ENCODE results near the gene LRP3. TPM values are rescaled to one million over a fixed set of nuclear protein-coding genes. Genes with fewer than 3 reads are reported as not detected.
"Not testable (repeated sequence)": the region's sequence is repeated elsewhere in the genome, so short reads cannot be mapped to it uniquely, and the experiment has no call there.

The LRP3 gene
- total and polyA plus RNA-seq, 12 donors, result 1.4 to 92.8 (median 52.2) TPM

DNA sequence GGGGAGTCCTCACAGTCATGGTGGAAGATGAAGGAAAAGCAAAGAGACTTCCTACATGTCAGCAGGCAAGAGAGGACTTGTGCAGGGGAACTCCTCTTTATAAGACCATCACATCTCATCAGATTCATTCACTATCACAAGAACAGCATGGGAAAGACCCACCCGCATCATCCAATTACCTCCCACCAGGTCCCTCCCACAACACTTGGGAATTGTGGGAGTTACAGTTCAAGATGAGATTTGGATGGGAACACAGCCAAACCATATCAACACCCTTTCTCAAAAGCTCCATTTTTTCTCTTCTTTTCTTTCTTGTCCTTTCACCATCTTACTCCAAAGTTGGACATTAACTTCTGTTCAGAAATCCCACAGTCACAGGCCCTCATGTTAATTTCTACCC lies 4.7 kb upstream of the LRP3 start:
- no peak for DNase-seq

DNA sequence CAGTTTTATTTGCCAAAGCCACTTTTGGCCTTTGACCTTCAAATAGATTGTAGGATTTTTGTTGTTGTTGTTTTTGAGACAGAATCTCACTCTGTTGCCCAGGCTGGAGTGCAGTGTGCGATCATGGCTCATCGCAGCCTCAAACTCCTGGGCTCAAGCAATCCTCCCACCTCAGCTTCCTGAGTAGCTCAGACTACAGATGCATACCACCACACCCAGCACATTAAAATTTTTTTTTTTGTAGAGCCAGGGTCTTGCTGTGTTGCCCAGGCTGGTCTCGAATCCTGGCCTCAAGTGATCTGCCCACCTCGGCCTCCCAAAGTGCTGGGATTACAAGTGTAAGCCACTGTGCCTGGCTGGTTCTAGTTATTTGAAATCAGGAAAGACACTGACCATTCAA lies 3.0 kb upstream of the LRP3 start:
- 81 to 98% (median 86%) methylated on average over 3 to 4 of the region's 4 CpGs for WGBS, 4 donors
- H3K36me3 ChIP-seq (replicated peaks in 1 of 2); H3K4me1 ChIP-seq (replicated peaks in 1 of 2); DNase-seq; H3K27me3 ChIP-seq; H3K9me3 ChIP-seq (replicated peaks in 1 of 3); H3K4me3 ChIP-seq; H3K27ac ChIP-seq: not testable (repeated sequence)
- intact Hi-C loops (cut with DNase I), result loop anchor here in 1 of 2 donors (10.0 kb wide), 1 partner anchor 216 kb away; the partner anchor contains the start of genes CEP89 and FAAP24

More for the DNA sequence above, 4.7 kb upstream of the LRP3 start:
- H3K27ac ChIP-seq, result no peak overlapping the region
- WGBS, 4 donors, result 0 to 33% (median 0%) methylated on average over 1 of the region's 1 CpG; no CpG with 5 or more reads in 1 of the 4 donors
- H3K4me1 ChIP-seq (replicated peaks in 1 of 2), result no peaks in the 10 kb centered on the region
- no peak overlapping the region for H3K4me3 ChIP-seq
- H3K36me3 ChIP-seq (replicated peaks in 1 of 2), result no peaks in the 10 kb centered on the region
- no peaks in the 10 kb centered on the region for H3K9me3 ChIP-seq (replicated peaks in 1 of 3)
- no peak for TF ChIP-seq POLR2A (IDR thresholded peaks at IDR 0.05)
- TF ChIP-seq, protein P1, sequence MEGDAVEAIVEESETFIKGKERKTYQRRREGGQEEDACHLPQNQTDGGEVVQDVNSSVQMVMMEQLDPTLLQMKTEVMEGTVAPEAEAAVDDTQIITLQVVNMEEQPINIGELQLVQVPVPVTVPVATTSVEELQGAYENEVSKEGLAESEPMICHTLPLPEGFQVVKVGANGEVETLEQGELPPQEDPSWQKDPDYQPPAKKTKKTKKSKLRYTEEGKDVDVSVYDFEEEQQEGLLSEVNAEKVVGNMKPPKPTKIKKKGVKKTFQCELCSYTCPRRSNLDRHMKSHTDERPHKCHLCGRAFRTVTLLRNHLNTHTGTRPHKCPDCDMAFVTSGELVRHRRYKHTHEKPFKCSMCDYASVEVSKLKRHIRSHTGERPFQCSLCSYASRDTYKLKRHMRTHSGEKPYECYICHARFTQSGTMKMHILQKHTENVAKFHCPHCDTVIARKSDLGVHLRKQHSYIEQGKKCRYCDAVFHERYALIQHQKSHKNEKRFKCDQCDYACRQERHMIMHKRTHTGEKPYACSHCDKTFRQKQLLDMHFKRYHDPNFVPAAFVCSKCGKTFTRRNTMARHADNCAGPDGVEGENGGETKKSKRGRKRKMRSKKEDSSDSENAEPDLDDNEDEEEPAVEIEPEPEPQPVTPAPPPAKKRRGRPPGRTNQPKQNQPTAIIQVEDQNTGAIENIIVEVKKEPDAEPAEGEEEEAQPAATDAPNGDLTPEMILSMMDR (IDR thresholded peaks at IDR 0.05), result no peak
- intact Hi-C loops (cut with DNase I), result loop anchor here in 1 of 2 donors (5.0 kb wide), 1 partner anchor 47 kb away; no protein-coding TSS in a partner anchor
- no peaks in the 10 kb centered on the region for H3K27me3 ChIP-seq

DNA sequence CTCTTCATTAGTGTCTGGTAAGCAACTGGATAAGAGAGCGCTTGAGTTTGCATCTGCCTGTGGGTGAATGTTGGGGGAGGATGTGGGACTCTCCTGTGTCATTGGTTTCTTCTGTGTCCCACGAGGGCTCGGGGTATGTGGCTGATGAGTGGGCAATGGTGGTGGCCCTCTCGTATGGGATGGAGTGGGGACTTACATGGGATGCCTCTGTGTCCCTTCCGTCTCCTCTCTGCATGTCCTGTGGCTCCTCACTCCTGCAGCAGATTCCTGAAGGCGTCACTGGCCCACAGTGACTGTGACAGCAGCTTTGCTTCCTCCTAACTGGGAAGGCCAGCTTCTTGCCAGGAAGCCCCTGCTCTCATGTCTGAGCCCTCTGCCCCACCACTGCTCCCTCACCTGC lies 2.6 kb upstream of the LRP3 start:
- peak in 2 of 7 donors; percentile 4 to 6 for DNase-seq
- H3K27ac ChIP-seq, result no peak overlapping the region

DNA sequence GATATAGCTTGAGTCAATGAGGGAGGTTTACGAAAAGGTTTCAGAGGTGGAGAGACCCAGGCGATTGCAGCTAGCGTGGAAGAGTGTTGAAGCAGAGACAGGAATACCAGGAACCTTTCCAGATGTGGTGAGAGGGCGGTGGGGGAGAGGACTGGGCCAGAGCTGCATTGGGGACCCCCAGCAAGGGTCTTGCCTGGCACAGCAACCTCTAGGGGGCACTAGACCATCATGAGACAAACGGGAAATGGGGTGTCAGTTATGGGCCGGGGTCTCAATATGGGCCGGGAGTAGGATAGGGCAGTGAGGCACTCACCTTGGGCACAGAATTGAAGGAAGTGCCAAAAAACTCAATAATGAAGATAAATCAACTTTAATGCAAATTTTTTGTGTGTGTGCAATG lies 2.1 kb upstream of the LRP3 start:
- no peak overlapping the region for H3K27ac ChIP-seq
- H3K9me3 ChIP-seq (replicated peaks in 1 of 3), result no peaks in the 10 kb centered on the region
- H3K4me1 ChIP-seq (replicated peaks in 1 of 2), result peaks cover 9% of the 10 kb centered on the region in 2 donors
- H3K4me3 ChIP-seq, result no peak overlapping the region
- 66 to 75% (median 69%) methylated on average over 7 of the region's 7 CpGs for WGBS, 4 donors
- DNase-seq, result peak in 2 of 7 donors; percentile 7 to 10
- intact Hi-C loops (cut with DNase I), result loop anchor here in 1 of 2 donors (10.0 kb wide), 1 partner anchor 217 kb away; the partner anchor contains the start of genes CEP89 and FAAP24
- TF ChIP-seq POLR2A (IDR thresholded peaks at IDR 0.05), result no peak
- TF ChIP-seq, protein P1 (IDR thresholded peaks at IDR 0.05), result no peak
- H3K27me3 ChIP-seq, result no peaks in the 10 kb centered on the region
- peaks cover 0 to 2% of the 10 kb centered on the region in 2 donors for H3K36me3 ChIP-seq (replicated peaks in 1 of 2)

More for the DNA sequence above, 2.6 kb upstream of the LRP3 start:
- no peaks in the 10 kb centered on the region for H3K9me3 ChIP-seq (replicated peaks in 1 of 3)
- TF ChIP-seq POLR2A (IDR thresholded peaks at IDR 0.05), result no peak
- TF ChIP-seq, protein P1 (IDR thresholded peaks at IDR 0.05), result no peak
- peaks cover 9% of the 10 kb centered on the region in 2 donors for H3K4me1 ChIP-seq (replicated peaks in 1 of 2)
- intact Hi-C loops (cut with DNase I), result loop anchor here in 1 of 2 donors (10.0 kb wide), 1 partner anchor 217 kb away; the partner anchor contains the start of genes CEP89 and FAAP24
- 89 to 100% (median 91%) methylated on average over 3 to 6 of the region's 6 CpGs for WGBS, 4 donors
- H3K4me3 ChIP-seq, result no peak overlapping the region
- no peaks in the 10 kb centered on the region for H3K27me3 ChIP-seq
- no peaks in the 10 kb centered on the region for H3K36me3 ChIP-seq (replicated peaks in 1 of 2)

Measured in adrenal gland (tissue), 12 donors.